ENCODE data around the gene GUK1. TPM values are rescaled to one million over a fixed set of nuclear protein-coding genes. Genes with fewer than 3 reads are reported as not detected.

Gene GUK1
- total and polyA plus RNA-seq, 2 experiments from 2014 or later: 87.5 to 121 TPM

DNA sequence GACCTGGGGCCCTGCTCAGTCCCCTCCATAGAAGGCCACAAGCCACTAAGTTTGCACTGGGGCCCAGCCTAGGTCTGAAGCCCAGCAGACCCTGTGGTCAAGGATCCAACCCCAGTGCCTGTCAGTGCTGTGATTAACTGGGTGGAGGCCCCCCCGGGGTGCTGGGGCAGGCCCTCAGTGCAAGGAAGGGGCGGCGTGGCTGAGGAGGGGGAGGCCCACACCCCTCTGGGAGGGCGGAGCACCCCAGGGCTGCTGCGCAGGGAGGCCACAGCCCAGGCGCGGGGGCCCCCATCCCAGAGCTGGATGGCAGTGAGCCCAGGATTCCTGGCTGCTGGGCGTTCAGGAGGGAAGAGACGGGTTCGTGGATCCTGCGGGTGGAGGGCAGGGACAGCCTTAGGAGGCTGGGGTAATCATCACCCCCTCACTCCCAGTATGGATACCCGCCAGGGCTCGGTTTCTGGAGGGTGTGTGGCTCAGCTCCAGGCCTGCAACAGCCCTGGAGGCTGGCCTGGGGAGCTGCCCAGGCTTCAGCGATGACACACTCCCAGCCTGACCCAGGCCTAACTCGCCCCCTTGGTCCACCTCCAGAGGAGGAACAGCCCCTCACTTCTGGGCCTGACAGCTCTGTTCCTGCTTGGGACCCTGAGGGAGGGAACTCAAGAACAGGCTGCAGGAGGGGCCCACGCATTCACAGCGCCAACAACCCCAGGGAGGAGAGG, 10.5 kb downstream of the GUK1 start:
- no peaks in the 10 kb centered on the region for H3K36me3 ChIP-seq (ENCODE audit: insufficient read depth)
- ATAC-seq (no peak; the same call in 2 of the 3 replicates), DNase-seq (ENCODE audit: low spot score) (no peak)
- H3K27ac Mint-ChIP-seq: no peak overlapping the region
- H4K20me1 ChIP-seq (replicated peaks; ENCODE audit: insufficient read depth): no peaks in the 10 kb centered on the region
- H3K4me1 Mint-ChIP-seq: peaks cover 3% of the 10 kb centered on the region; the same call in 2 of the 3 replicates
- H3K9me2 ChIP-seq (ENCODE audit: insufficient read depth): no peaks in the 10 kb centered on the region
- H3K4me2 ChIP-seq: no peak overlapping the region
- no peaks in the 10 kb centered on the region for H3K4me1 ChIP-seq (ENCODE audit: insufficient read depth)
- H3K4me3 ChIP-seq: no peak overlapping the region
- no peaks in the 10 kb centered on the region for H3K27me3 ChIP-seq (ENCODE audit: insufficient read depth)
- no peaks in the 10 kb centered on the region for H3F3A ChIP-seq (replicated peaks; ENCODE audit: low read depth)
- peaks cover 16% of the 10 kb centered on the region for H3K27me3 Mint-ChIP-seq (ENCODE audit: insufficient read depth, low read depth, poor library complexity)
- TF ChIP-seq EZH2phosphoT487 (IDR thresholded peaks at IDR 0.05; ENCODE audit: unreplicated experiment) (no peak), ZNF114 (CRISPR knock-in tag; IDR thresholded peaks at IDR 0.05) (no peak), ZNF331 (CRISPR knock-in tag; IDR thresholded peaks at IDR 0.05; ENCODE audit: low read depth) (no peak), JUNB (IDR thresholded peaks at IDR 0.05; ENCODE audit: unreplicated experiment) (no peak), CREB1 (CRISPR knock-in tag; IDR thresholded peaks at IDR 0.05; ENCODE audit: low read depth) (no peak), EZH2 (IDR thresholded peaks at IDR 0.05; ENCODE audit: low read depth, unreplicated experiment) (no peak), POLR2AphosphoS5 (IDR thresholded peaks at IDR 0.05; ENCODE audit: low read depth) (no peak), STAT1 (IDR thresholded peaks at IDR 0.05; ENCODE audit: unreplicated experiment) (no peak), NANOG (IDR thresholded peaks at IDR 0.05; ENCODE audit: borderline replicate concordance) (no peak)
- TF ChIP-seq, protein P1, sequence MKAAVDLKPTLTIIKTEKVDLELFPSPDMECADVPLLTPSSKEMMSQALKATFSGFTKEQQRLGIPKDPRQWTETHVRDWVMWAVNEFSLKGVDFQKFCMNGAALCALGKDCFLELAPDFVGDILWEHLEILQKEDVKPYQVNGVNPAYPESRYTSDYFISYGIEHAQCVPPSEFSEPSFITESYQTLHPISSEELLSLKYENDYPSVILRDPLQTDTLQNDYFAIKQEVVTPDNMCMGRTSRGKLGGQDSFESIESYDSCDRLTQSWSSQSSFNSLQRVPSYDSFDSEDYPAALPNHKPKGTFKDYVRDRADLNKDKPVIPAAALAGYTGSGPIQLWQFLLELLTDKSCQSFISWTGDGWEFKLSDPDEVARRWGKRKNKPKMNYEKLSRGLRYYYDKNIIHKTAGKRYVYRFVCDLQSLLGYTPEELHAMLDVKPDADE (IDR thresholded peaks at IDR 0.05): no peak
- TF ChIP-seq, protein P2, sequence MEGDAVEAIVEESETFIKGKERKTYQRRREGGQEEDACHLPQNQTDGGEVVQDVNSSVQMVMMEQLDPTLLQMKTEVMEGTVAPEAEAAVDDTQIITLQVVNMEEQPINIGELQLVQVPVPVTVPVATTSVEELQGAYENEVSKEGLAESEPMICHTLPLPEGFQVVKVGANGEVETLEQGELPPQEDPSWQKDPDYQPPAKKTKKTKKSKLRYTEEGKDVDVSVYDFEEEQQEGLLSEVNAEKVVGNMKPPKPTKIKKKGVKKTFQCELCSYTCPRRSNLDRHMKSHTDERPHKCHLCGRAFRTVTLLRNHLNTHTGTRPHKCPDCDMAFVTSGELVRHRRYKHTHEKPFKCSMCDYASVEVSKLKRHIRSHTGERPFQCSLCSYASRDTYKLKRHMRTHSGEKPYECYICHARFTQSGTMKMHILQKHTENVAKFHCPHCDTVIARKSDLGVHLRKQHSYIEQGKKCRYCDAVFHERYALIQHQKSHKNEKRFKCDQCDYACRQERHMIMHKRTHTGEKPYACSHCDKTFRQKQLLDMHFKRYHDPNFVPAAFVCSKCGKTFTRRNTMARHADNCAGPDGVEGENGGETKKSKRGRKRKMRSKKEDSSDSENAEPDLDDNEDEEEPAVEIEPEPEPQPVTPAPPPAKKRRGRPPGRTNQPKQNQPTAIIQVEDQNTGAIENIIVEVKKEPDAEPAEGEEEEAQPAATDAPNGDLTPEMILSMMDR (conservative IDR thresholded peaks at IDR 0.05; ENCODE audit: low read depth in 2 of 2): no peak
- TF ChIP-seq, protein P3, sequence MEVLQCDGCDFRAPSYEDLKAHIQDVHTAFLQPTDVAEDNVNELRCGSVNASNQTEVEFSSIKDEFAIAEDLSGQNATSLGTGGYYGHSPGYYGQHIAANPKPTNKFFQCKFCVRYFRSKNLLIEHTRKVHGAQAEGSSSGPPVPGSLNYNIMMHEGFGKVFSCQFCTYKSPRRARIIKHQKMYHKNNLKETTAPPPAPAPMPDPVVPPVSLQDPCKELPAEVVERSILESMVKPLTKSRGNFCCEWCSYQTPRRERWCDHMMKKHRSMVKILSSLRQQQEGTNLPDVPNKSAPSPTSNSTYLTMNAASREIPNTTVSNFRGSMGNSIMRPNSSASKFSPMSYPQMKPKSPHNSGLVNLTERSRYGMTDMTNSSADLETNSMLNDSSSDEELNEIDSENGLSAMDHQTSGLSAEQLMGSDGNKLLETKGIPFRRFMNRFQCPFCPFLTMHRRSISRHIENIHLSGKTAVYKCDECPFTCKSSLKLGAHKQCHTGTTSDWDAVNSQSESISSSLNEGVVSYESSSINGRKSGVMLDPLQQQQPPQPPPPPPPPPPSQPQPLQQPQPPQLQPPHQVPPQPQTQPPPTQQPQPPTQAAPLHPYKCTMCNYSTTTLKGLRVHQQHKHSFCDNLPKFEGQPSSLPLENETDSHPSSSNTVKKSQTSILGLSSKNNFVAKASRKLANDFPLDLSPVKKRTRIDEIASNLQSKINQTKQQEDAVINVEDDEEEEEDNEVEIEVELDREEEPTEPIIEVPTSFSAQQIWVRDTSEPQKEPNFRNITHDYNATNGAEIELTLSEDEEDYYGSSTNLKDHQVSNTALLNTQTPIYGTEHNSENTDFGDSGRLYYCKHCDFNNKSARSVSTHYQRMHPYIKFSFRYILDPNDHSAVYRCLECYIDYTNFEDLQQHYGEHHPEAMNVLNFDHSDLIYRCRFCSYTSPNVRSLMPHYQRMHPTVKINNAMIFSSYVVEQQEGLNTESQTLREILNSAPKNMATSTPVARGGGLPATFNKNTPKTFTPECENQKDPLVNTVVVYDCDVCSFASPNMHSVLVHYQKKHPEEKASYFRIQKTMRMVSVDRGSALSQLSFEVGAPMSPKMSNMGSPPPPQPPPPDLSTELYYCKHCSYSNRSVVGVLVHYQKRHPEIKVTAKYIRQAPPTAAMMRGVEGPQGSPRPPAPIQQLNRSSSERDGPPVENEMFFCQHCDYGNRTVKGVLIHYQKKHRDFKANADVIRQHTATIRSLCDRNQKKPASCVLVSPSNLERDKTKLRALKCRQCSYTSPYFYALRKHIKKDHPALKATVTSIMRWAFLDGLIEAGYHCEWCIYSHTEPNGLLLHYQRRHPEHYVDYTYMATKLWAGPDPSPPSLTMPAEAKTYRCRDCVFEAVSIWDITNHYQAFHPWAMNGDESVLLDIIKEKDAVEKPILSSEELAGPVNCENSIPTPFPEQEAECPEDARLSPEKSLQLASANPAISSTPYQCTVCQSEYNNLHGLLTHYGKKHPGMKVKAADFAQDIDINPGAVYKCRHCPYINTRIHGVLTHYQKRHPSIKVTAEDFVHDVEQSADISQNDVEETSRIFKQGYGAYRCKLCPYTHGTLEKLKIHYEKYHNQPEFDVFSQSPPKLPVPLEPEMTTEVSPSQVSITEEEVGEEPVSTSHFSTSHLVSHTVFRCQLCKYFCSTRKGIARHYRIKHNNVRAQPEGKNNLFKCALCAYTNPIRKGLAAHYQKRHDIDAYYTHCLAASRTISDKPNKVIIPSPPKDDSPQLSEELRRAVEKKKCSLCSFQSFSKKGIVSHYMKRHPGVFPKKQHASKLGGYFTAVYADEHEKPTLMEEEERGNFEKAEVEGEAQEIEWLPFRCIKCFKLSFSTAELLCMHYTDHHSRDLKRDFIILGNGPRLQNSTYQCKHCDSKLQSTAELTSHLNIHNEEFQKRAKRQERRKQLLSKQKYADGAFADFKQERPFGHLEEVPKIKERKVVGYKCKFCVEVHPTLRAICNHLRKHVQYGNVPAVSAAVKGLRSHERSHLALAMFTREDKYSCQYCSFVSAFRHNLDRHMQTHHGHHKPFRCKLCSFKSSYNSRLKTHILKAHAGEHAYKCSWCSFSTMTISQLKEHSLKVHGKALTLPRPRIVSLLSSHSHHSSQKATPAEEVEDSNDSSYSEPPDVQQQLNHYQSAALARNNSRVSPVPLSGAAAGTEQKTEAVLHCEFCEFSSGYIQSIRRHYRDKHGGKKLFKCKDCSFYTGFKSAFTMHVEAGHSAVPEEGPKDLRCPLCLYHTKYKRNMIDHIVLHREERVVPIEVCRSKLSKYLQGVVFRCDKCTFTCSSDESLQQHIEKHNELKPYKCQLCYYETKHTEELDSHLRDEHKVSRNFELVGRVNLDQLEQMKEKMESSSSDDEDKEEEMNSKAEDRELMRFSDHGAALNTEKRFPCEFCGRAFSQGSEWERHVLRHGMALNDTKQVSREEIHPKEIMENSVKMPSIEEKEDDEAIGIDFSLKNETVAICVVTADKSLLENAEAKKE (CRISPR knock-in tag; IDR thresholded peaks at IDR 0.05): no peak
- TF ChIP-seq, protein P4, sequence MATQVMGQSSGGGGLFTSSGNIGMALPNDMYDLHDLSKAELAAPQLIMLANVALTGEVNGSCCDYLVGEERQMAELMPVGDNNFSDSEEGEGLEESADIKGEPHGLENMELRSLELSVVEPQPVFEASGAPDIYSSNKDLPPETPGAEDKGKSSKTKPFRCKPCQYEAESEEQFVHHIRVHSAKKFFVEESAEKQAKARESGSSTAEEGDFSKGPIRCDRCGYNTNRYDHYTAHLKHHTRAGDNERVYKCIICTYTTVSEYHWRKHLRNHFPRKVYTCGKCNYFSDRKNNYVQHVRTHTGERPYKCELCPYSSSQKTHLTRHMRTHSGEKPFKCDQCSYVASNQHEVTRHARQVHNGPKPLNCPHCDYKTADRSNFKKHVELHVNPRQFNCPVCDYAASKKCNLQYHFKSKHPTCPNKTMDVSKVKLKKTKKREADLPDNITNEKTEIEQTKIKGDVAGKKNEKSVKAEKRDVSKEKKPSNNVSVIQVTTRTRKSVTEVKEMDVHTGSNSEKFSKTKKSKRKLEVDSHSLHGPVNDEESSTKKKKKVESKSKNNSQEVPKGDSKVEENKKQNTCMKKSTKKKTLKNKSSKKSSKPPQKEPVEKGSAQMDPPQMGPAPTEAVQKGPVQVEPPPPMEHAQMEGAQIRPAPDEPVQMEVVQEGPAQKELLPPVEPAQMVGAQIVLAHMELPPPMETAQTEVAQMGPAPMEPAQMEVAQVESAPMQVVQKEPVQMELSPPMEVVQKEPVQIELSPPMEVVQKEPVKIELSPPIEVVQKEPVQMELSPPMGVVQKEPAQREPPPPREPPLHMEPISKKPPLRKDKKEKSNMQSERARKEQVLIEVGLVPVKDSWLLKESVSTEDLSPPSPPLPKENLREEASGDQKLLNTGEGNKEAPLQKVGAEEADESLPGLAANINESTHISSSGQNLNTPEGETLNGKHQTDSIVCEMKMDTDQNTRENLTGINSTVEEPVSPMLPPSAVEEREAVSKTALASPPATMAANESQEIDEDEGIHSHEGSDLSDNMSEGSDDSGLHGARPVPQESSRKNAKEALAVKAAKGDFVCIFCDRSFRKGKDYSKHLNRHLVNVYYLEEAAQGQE (IDR thresholded peaks at IDR 0.05; ENCODE audit: unreplicated experiment): no peak
- H3K9me3 Mint-ChIP-seq: no peaks in the 10 kb centered on the region
- no peak overlapping the region for H2AFZ ChIP-seq
- H3K79me2 ChIP-seq (replicated peaks; ENCODE audit: insufficient read depth): no peaks in the 10 kb centered on the region
- no peak overlapping the region for H3K4me3 Mint-ChIP-seq
- H3K27ac ChIP-seq (ENCODE audit: low read depth): no peak overlapping the region
- H3K36me3 Mint-ChIP-seq (ENCODE audit: low read depth): no peaks in the 10 kb centered on the region; the same call in 2 of the 3 replicates

All from GM23338 (cell line).